Breast epithelium (tissue), 3 donors: ENCODE results near the gene AP2A1.

ENCODE experiments used
- POLR2AphosphoS5 ChIP-seq, 3 donors: sonication (generic); formaldehyde crosslinking; IDR thresholded peaks; one replicate each; pipeline ENCODE4 v1.6.1; 2017; ENCODE audit warnings: antibody characterized with exemption in 3 of 3
- TF ChIP-seq, protein P1 (sequence below), 3 donors: fragments of 450-650 bp; IDR thresholded peaks; one replicate each; pipeline ENCODE4 v1.5.1; 2016 to 2017; ENCODE audit warnings: antibody characterized with exemption in 3 of 3, mild to moderate bottlenecking in 3 of 3, moderate library complexity in 3 of 3

DNA sequence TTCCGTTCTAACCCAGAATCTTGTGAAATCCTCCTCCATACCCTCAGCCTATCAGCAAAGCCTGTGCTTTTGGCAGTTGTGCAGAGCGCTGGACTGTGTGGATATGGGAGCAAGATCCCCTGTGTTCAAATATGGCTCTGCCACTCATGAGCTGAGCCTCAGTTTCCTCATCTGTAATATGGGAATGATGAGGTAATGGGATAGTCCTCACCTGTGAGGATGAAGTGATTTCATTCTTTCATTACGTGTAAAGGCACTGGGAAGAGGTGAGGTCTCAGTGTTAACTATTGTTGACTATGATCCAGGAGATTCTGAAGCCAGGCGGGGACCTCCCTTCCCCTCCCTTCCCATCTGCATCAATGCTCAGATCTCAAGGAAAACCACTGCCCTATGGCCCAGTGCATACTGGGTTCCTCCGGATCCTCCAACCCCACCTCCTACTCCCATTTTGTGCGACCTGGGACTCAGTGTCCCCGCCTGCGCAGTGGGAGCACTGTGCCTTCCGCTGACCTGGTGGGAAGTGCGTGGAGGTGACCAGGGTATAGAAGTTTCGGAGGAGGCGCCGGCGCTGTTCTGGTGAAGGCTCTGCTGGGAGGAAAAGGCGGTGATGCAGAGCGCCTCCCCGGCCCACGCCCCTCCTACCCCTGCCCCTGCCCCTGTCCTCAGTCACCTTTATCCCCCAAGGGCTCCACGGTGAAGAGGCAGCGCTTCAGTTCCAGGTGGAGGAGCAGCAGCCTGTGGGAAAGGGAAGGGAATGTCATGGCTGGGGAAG, 41.3 kb downstream of the AP2A1 start:
- TF ChIP-seq, protein P1, sequence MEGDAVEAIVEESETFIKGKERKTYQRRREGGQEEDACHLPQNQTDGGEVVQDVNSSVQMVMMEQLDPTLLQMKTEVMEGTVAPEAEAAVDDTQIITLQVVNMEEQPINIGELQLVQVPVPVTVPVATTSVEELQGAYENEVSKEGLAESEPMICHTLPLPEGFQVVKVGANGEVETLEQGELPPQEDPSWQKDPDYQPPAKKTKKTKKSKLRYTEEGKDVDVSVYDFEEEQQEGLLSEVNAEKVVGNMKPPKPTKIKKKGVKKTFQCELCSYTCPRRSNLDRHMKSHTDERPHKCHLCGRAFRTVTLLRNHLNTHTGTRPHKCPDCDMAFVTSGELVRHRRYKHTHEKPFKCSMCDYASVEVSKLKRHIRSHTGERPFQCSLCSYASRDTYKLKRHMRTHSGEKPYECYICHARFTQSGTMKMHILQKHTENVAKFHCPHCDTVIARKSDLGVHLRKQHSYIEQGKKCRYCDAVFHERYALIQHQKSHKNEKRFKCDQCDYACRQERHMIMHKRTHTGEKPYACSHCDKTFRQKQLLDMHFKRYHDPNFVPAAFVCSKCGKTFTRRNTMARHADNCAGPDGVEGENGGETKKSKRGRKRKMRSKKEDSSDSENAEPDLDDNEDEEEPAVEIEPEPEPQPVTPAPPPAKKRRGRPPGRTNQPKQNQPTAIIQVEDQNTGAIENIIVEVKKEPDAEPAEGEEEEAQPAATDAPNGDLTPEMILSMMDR (IDR thresholded peaks at IDR 0.05), result no peak
- TF ChIP-seq POLR2AphosphoS5 (IDR thresholded peaks at IDR 0.05), result no peak
